Measurements from ENCODE around the gene LDLRAD4.

Gene LDLRAD4

DNA sequence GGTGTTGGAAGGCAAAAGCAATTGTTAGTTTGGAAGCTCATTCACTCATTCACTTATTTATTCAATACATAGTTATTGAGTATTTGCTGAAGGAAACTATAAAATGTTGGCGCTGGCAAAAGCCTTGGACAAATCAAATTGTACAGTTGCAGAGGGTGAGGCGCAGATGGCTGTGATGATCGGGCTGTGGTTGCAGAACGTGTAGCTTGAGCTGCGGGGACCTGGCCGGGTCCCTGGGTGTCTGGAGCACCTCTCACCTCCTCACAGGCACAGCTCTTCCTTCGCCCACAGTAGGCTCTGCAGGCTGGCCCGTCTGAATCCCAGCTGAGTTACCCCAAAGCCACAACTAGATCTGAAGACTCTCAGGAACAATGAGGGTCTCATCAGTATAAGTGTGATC is 72.7 kb downstream of the LDLRAD4 start:
- no peak overlapping the region for H2AK5ac ChIP-seq (ENCODE audit: low read length, severe bottlenecking)
- H3K79me1 ChIP-seq (replicated peaks; ENCODE audit: low read length, poor library complexity, severe bottlenecking): no peaks in the 10 kb centered on the region
- no peak overlapping the region for H2AFZ ChIP-seq (ENCODE audit: low read depth, low read length)
- no peak overlapping the region for H4K8ac ChIP-seq (ENCODE audit: low read length)
- 89% methylated on average over 8 of the region's 8 CpGs for WGBS
- no peak overlapping the region for H3K18ac ChIP-seq (ENCODE audit: low read depth in 1 of 2, low read length in 2 of 2)
- H3K23ac ChIP-seq (ENCODE audit: low read length in 2 of 2): no peak overlapping the region
- no peak overlapping the region for H4K91ac ChIP-seq (ENCODE audit: low read length)
- no peak overlapping the region for H2BK15ac ChIP-seq (ENCODE audit: low read depth, poor library complexity, severe bottlenecking)
- H3K4me1 ChIP-seq (ENCODE audit: control insufficient read depth, insufficient read depth, low read depth, low read length): peaks cover 1% of the 10 kb centered on the region
- no peak overlapping the region for H2BK120ac ChIP-seq (ENCODE audit: low read depth, low read length)
- no peak overlapping the region for H3K27ac ChIP-seq (ENCODE audit: low read length, poor library complexity, severe bottlenecking)
- no peaks in the 10 kb centered on the region for H3K36me3 ChIP-seq (ENCODE audit: control insufficient read depth in 1 of 2, insufficient read depth in 2 of 2, low read depth in 1 of 2, low read length in 2 of 2)
- H3K27me3 ChIP-seq (ENCODE audit: control insufficient read depth in 1 of 2, insufficient read depth in 1 of 2, low read length in 2 of 2): peaks cover 0 to 7% of the 10 kb centered on the region in 2 experiments
- H3K9me3 ChIP-seq (ENCODE audit: control insufficient read depth, low read length): no peaks in the 10 kb centered on the region
- no peak overlapping the region for H3K4me2 ChIP-seq (ENCODE audit: low read length, poor library complexity, severe bottlenecking)
- no peak overlapping the region for H2BK12ac ChIP-seq (ENCODE audit: low read length in 2 of 2)
- H3K4ac ChIP-seq (ENCODE audit: low read depth in 1 of 2, low read length in 2 of 2): no peak overlapping the region
- H2BK5ac ChIP-seq (ENCODE audit: low read depth, low read length, poor library complexity, severe bottlenecking): no peak overlapping the region
- H3K4me3 ChIP-seq (ENCODE audit: insufficient read depth in 1 of 2, low read depth in 1 of 2, low read length in 2 of 2): no peak overlapping the region
- H3K14ac ChIP-seq (ENCODE audit: low read length in 2 of 2): no peak overlapping the region
- no peak for DNase-seq
- no peak overlapping the region for H3K9ac ChIP-seq (ENCODE audit: low read length)

DNA sequence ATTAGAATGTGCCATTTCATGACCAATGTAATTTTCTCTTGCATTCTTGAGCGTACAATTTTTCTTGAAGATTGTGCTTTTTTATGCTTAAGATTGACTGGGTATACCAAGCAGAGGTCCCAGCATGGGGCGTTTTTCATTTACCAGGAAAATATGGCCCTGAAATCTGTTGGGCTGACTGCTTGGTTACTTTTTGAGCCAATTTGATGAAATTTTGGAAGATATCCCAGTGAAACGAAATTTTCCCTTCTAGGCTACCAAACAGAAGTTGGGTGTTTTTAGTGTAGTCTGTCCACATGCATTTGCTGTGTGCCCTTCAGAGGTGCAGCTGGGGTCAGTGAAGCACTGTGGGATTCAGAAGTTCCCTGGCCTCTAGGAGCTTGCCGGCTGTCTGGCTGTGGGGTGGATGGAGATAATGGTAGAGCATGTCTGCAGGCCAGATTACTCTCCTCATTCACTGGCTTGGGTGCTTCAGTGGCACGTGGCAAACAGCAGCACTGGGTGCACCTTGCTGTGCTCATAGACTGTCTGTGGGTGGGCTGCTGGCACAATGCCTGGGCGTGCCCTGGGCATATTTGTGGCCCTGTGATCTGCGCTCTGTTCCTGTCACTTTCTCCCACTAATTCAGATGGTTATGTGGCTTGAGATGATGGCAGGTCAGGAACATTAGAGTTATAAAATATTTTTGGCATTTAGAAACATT is 73.3 kb downstream of the LDLRAD4 start:
- peaks cover 0 to 7% of the 10 kb centered on the region in 2 experiments for H3K27me3 ChIP-seq (ENCODE audit: control insufficient read depth in 1 of 2, insufficient read depth in 1 of 2, low read length in 2 of 2)
- WGBS: 80% methylated on average over 6 of the region's 7 CpGs

DNA sequence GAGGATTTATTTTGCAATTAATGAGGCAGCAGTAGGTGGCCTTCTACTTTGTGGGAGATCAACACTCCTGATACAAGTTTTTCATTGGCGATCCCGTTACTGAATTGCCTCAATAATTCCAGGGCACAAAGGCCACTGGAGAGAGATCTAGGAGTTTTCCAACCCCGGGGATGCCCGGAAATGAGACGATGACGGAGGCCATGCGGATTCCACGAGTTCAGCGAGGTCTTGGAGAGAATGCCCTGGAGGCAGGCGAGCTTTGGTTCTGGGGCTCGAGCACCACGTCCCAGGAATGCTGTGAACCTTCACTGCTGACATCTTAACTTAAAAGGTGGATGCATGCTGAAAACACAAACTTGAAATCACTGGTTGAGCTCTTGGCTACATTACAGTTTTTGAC is 74.2 kb downstream of the LDLRAD4 start:
- no peak overlapping the region for H3K4me3 ChIP-seq (ENCODE audit: insufficient read depth in 1 of 2, low read depth in 1 of 2, low read length in 2 of 2)
- WGBS: 85% methylated on average over 12 of the region's 12 CpGs
- no peak overlapping the region for H2AFZ ChIP-seq (ENCODE audit: low read depth, low read length)
- no peaks in the 10 kb centered on the region for H3K79me1 ChIP-seq (replicated peaks; ENCODE audit: low read length, poor library complexity, severe bottlenecking)
- no peaks in the 10 kb centered on the region for H3K36me3 ChIP-seq (ENCODE audit: control insufficient read depth in 1 of 2, insufficient read depth in 2 of 2, low read depth in 1 of 2, low read length in 2 of 2)
- DNase-seq: no peak
- no peak overlapping the region for H2BK120ac ChIP-seq (ENCODE audit: low read depth, low read length)
- H3K4ac ChIP-seq (ENCODE audit: low read depth in 1 of 2, low read length in 2 of 2): no peak overlapping the region
- H3K27ac ChIP-seq (ENCODE audit: low read length, poor library complexity, severe bottlenecking): no peak overlapping the region
- no peak overlapping the region for H3K23ac ChIP-seq (ENCODE audit: low read length in 2 of 2)
- no peak overlapping the region for H3K18ac ChIP-seq (ENCODE audit: low read depth in 1 of 2, low read length in 2 of 2)
- H3K27me3 ChIP-seq (ENCODE audit: control insufficient read depth in 1 of 2, insufficient read depth in 1 of 2, low read length in 2 of 2): peaks cover 0 to 7% of the 10 kb centered on the region in 2 experiments
- peaks cover 1% of the 10 kb centered on the region for H3K4me1 ChIP-seq (ENCODE audit: control insufficient read depth, insufficient read depth, low read depth, low read length)
- H2BK15ac ChIP-seq (ENCODE audit: low read depth, poor library complexity, severe bottlenecking): no peak overlapping the region
- no peak overlapping the region for H3K4me2 ChIP-seq (ENCODE audit: low read length, poor library complexity, severe bottlenecking)
- H3K9ac ChIP-seq (ENCODE audit: low read length): no peak overlapping the region
- H4K91ac ChIP-seq (ENCODE audit: low read length): no peak overlapping the region
- H2BK12ac ChIP-seq (ENCODE audit: low read length in 2 of 2): no peak overlapping the region
- no peak overlapping the region for H2AK5ac ChIP-seq (ENCODE audit: low read length, severe bottlenecking)
- no peaks in the 10 kb centered on the region for H3K9me3 ChIP-seq (ENCODE audit: control insufficient read depth, low read length)
- H4K8ac ChIP-seq (ENCODE audit: low read length): no peak overlapping the region
- H3K14ac ChIP-seq (ENCODE audit: low read length in 2 of 2): no peak overlapping the region
- no peak overlapping the region for H2BK5ac ChIP-seq (ENCODE audit: low read depth, low read length, poor library complexity, severe bottlenecking)

More for the DNA sequence above, 73.3 kb downstream of the LDLRAD4 start:
- no peak overlapping the region for H3K18ac ChIP-seq (ENCODE audit: low read depth in 1 of 2, low read length in 2 of 2)
- no peak for DNase-seq
- no peak overlapping the region for H3K4ac ChIP-seq (ENCODE audit: low read depth in 1 of 2, low read length in 2 of 2)
- H3K23ac ChIP-seq (ENCODE audit: low read length in 2 of 2): no peak overlapping the region
- peak overlapping the region in 1 of 2 experiments; percentile 20 for H3K4me3 ChIP-seq (ENCODE audit: insufficient read depth in 1 of 2, low read depth in 1 of 2, low read length in 2 of 2)
- H3K27ac ChIP-seq (ENCODE audit: low read length, poor library complexity, severe bottlenecking): no peak overlapping the region
- no peak overlapping the region for H2BK120ac ChIP-seq (ENCODE audit: low read depth, low read length)
- no peak overlapping the region for H2BK5ac ChIP-seq (ENCODE audit: low read depth, low read length, poor library complexity, severe bottlenecking)
- no peaks in the 10 kb centered on the region for H3K79me1 ChIP-seq (replicated peaks; ENCODE audit: low read length, poor library complexity, severe bottlenecking)
- no peak overlapping the region for H3K9ac ChIP-seq (ENCODE audit: low read length)
- H3K36me3 ChIP-seq (ENCODE audit: control insufficient read depth in 1 of 2, insufficient read depth in 2 of 2, low read depth in 1 of 2, low read length in 2 of 2): no peaks in the 10 kb centered on the region
- H2AK5ac ChIP-seq (ENCODE audit: low read length, severe bottlenecking): no peak overlapping the region
- no peak overlapping the region for H3K14ac ChIP-seq (ENCODE audit: low read length in 2 of 2)
- H2BK15ac ChIP-seq (ENCODE audit: low read depth, poor library complexity, severe bottlenecking): no peak overlapping the region
- peaks cover 1% of the 10 kb centered on the region for H3K4me1 ChIP-seq (ENCODE audit: control insufficient read depth, insufficient read depth, low read depth, low read length)
- no peak overlapping the region for H4K91ac ChIP-seq (ENCODE audit: low read length)
- no peak overlapping the region for H2AFZ ChIP-seq (ENCODE audit: low read depth, low read length)
- H2BK12ac ChIP-seq (ENCODE audit: low read length in 2 of 2): no peak overlapping the region
- H4K8ac ChIP-seq (ENCODE audit: low read length): no peak overlapping the region
- no peaks in the 10 kb centered on the region for H3K9me3 ChIP-seq (ENCODE audit: control insufficient read depth, low read length)
- no peak overlapping the region for H3K4me2 ChIP-seq (ENCODE audit: low read length, poor library complexity, severe bottlenecking)

DNA sequence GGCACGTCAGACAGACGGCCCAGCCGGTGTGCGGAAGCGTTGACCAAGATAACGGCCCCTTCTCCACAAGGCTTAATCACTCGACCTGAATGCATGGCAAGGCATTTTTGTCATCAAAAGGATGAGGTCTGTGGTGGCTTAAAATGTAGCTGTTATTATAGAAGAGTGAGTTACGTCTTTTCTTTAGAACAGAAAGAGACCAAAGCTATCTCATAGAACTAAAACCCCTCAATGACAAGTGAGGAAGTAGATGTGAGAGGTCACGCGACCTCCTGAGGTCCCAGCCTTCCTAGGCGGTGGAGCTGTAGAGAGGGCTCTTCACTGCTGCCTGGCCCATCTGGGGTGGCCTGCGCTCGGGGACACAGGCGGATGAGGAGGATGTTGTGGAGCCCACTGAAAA is 75.7 kb downstream of the LDLRAD4 start:
- Histone ChIP-seq H3K9ac (ENCODE audit: low read length) (no peak overlapping the region), H3K36me3 (ENCODE audit: control insufficient read depth in 1 of 2, insufficient read depth in 2 of 2, low read depth in 1 of 2, low read length in 2 of 2) (no peaks in the 10 kb centered on the region), H3K9me3 (ENCODE audit: control insufficient read depth, low read length) (no peaks in the 10 kb centered on the region), H2BK120ac (ENCODE audit: low read depth, low read length) (no peak overlapping the region), H3K4me2 (ENCODE audit: low read length, poor library complexity, severe bottlenecking) (no peak overlapping the region), H2BK5ac (ENCODE audit: low read depth, low read length, poor library complexity, severe bottlenecking) (no peak overlapping the region), H3K79me1 (replicated peaks; ENCODE audit: low read length, poor library complexity, severe bottlenecking) (no peaks in the 10 kb centered on the region), H4K91ac (ENCODE audit: low read length) (no peak overlapping the region), H3K4me3 (ENCODE audit: insufficient read depth in 1 of 2, low read depth in 1 of 2, low read length in 2 of 2) (no peak overlapping the region), H3K23ac (ENCODE audit: low read length in 2 of 2) (no peak overlapping the region), H2BK12ac (ENCODE audit: low read length in 2 of 2) (no peak overlapping the region), H3K27ac (ENCODE audit: low read length, poor library complexity, severe bottlenecking) (no peak overlapping the region), H3K18ac (ENCODE audit: low read depth in 1 of 2, low read length in 2 of 2) (no peak overlapping the region), H4K8ac (ENCODE audit: low read length) (no peak overlapping the region), H2BK15ac (ENCODE audit: low read depth, poor library complexity, severe bottlenecking) (no peak overlapping the region), H3K4ac (ENCODE audit: low read depth in 1 of 2, low read length in 2 of 2) (no peak overlapping the region), H3K27me3 (ENCODE audit: control insufficient read depth in 1 of 2, insufficient read depth in 1 of 2, low read length in 2 of 2) (peaks cover 0 to 7% of the 10 kb centered on the region in 2 experiments), H2AK5ac (ENCODE audit: low read length, severe bottlenecking) (no peak overlapping the region), H3K14ac (ENCODE audit: low read length in 2 of 2) (no peak overlapping the region), H3K4me1 (ENCODE audit: control insufficient read depth, insufficient read depth, low read depth, low read length) (peaks cover 1% of the 10 kb centered on the region), H2AFZ (ENCODE audit: low read depth, low read length) (no peak overlapping the region)
- no peak for DNase-seq
- 85% methylated on average over 12 of the region's 14 CpGs for WGBS

Data from mesenchymal stem cell (in vitro differentiated cells and primary cell).